Measurements from ENCODE around the gene AKT1S1. TPM values are rescaled to one million over a fixed set of nuclear protein-coding genes. Genes with fewer than 3 reads are reported as not detected.

AKT1S1 gene
- total RNA-seq, 1 donor from 2014 or later = 48.2 TPM

DNA sequence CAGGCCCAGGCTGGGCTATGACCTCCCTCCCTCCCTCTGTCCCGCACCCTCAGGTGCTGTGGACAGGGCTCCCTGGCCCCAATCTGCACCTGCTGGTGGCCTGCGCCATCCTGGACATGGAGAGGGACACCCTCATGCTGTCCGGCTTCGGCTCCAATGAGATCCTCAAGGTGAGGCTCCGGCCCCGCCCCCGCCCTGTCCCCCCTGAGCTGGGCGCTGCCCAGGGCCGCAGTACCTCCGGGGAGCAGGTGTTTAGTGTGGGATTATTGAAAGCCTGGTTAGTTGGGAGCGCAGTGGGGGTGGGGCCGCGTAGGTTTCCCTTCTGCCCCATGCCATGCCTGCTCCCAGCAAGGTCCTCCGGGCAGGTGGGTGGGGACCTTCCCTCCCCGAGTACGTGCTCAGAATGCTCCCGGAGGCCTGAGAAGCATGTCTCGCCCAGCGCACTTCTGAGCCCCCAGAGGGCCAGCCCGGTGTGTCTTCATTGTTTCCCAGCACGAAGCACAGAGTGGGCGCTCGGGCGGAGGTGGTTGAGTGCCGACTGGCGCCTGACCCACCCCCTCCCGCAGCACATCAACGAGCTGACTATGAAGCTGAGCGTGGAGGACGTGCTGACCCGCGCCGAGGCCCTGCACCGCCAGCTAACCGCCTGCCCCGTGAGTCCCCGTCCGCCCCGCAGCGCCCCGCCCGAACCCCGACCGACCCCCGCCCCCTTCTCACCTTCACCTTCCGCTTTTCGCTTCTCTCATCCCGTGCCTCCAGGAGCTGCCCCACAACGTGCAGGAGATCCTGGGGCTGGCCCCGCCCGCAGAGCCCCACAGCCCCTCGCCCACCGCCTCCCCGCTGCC lies 10.7 kb upstream of the AKT1S1 start:
- no peak overlapping the region for H3K4me3 Mint-ChIP-seq (ENCODE audit: unreplicated experiment)
- H3K4me1 Mint-ChIP-seq (ENCODE audit: unreplicated experiment) = no peaks in the 10 kb centered on the region
- no peak for TF ChIP-seq CTCF (IDR thresholded peaks at IDR 0.05; ENCODE audit: unreplicated experiment)
- H3K36me3 Mint-ChIP-seq (ENCODE audit: low read depth, unreplicated experiment) = peaks cover 25% of the 10 kb centered on the region
- H3K9me3 Mint-ChIP-seq (ENCODE audit: unreplicated experiment) = no peaks in the 10 kb centered on the region
- H3K27ac Mint-ChIP-seq (ENCODE audit: unreplicated experiment) = no peak overlapping the region
- no peak for DNase-seq (ENCODE audit: low spot score)
- H3K27me3 Mint-ChIP-seq (ENCODE audit: unreplicated experiment) = peaks cover 20% of the 10 kb centered on the region

DNA sequence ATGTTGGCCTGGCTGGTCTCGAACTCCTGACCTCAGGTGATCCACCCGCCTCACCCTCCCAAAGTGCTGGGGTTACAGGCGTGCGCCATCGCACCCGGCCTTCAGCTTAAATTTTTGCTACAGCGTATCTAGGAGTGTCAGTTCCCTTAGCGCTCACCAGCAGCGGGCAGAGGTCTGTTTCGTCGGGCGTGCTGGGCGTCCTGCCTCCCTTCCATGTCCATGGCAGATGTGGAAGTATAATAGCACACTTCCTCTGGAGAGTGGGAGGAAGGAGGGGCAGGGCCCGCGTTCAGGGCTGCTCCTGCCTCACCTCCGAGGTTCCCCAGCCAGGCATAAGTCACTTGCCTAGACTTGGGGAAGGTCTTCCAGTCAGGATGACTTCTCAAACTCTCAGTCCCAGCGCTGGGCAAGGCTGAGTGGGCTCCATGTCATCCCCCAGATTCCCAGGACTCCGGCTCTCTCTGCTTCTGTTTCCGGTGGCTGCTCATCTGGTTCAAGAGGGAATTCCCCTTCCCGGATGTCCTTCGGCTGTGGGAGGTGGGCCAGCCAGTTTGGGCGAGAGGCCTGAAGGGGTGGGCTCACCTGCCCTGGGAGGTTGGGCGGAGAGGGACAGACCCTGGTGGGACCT lies 10.0 kb upstream of the AKT1S1 start:
- Mint-ChIP-seq H3K4me1 (ENCODE audit: unreplicated experiment) (no peaks in the 10 kb centered on the region), H3K27ac (ENCODE audit: unreplicated experiment) (no peak overlapping the region), H3K4me3 (ENCODE audit: unreplicated experiment) (no peak overlapping the region), H3K36me3 (ENCODE audit: low read depth, unreplicated experiment) (peaks cover 22% of the 10 kb centered on the region), H3K27me3 (ENCODE audit: unreplicated experiment) (peaks cover 15% of the 10 kb centered on the region), H3K9me3 (ENCODE audit: unreplicated experiment) (no peaks in the 10 kb centered on the region)
- no peak for TF ChIP-seq CTCF (IDR thresholded peaks at IDR 0.05; ENCODE audit: unreplicated experiment)
- no peak for DNase-seq (ENCODE audit: low spot score)

- Mint-ChIP-seq H3K4me1 (ENCODE audit: unreplicated experiment) (no peaks in the 10 kb centered on the region), H3K27me3 (ENCODE audit: unreplicated experiment) (peaks cover 9% of the 10 kb centered on the region), H3K27ac (ENCODE audit: unreplicated experiment) (no peak overlapping the region), H3K36me3 (ENCODE audit: low read depth, unreplicated experiment) (peaks cover 30% of the 10 kb centered on the region), H3K4me3 (ENCODE audit: unreplicated experiment) (no peak overlapping the region), H3K9me3 (ENCODE audit: unreplicated experiment) (no peaks in the 10 kb centered on the region)
- TF ChIP-seq CTCF (IDR thresholded peaks at IDR 0.05; ENCODE audit: unreplicated experiment) = no peak
- DNase-seq (ENCODE audit: low spot score) = no peak
Measured at GRCh38 chr19:49884760-49885159, 7.6 kb upstream of the AKT1S1 start.

DNA sequence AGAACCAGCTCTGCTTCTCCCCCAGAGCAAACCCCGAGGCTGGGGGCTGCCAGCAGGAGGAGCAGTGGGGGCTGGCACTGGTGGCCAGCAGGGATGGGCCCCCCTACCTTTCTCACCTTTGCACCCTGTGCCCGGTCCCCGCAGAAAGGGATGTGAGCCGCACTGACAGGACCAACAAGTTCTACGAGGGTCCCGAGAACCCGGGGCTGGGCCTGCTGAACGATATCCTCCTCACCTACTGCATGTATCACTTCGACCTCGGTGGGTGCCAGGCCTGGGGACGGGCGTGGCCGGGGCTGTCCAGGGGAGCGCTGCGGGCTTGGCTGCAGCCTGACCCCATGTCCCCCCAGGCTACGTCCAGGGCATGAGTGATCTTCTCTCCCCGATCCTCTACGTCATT lies 7.0 kb upstream of the AKT1S1 start:
- Mint-ChIP-seq H3K4me3 (ENCODE audit: unreplicated experiment) (no peak overlapping the region), H3K4me1 (ENCODE audit: unreplicated experiment) (peaks cover 2% of the 10 kb centered on the region), H3K36me3 (ENCODE audit: low read depth, unreplicated experiment) (peaks cover 33% of the 10 kb centered on the region), H3K9me3 (ENCODE audit: unreplicated experiment) (no peaks in the 10 kb centered on the region), H3K27ac (ENCODE audit: unreplicated experiment) (peak overlapping the region; percentile 61), H3K27me3 (ENCODE audit: unreplicated experiment) (peaks cover 6% of the 10 kb centered on the region)
- TF ChIP-seq CTCF (IDR thresholded peaks at IDR 0.05; ENCODE audit: unreplicated experiment) = no peak
- DNase-seq (ENCODE audit: low spot score) = no peak

- DNase-seq (ENCODE audit: low spot score) = no peak
- peaks cover 10% of the 10 kb centered on the region for H3K4me1 Mint-ChIP-seq (ENCODE audit: unreplicated experiment)
- no peak overlapping the region for H3K27ac Mint-ChIP-seq (ENCODE audit: unreplicated experiment)
- H3K27me3 Mint-ChIP-seq (ENCODE audit: unreplicated experiment) = peaks cover 11% of the 10 kb centered on the region
- no peaks in the 10 kb centered on the region for H3K9me3 Mint-ChIP-seq (ENCODE audit: unreplicated experiment)
- no peak overlapping the region for H3K4me3 Mint-ChIP-seq (ENCODE audit: unreplicated experiment)
- H3K36me3 Mint-ChIP-seq (ENCODE audit: low read depth, unreplicated experiment) = peaks cover 37% of the 10 kb centered on the region
- TF ChIP-seq CTCF (IDR thresholded peaks at IDR 0.05; ENCODE audit: unreplicated experiment) = no peak
Measured at GRCh38 chr19:49883094-49883493, 5.9 kb upstream of the AKT1S1 start.
